ENCODE data around the gene SLCO4C1.
"Not testable (repeated sequence)": the region's sequence is repeated elsewhere in the genome, so short reads cannot be mapped to it uniquely, and the experiment has no call there.

Gene SLCO4C1

DNA sequence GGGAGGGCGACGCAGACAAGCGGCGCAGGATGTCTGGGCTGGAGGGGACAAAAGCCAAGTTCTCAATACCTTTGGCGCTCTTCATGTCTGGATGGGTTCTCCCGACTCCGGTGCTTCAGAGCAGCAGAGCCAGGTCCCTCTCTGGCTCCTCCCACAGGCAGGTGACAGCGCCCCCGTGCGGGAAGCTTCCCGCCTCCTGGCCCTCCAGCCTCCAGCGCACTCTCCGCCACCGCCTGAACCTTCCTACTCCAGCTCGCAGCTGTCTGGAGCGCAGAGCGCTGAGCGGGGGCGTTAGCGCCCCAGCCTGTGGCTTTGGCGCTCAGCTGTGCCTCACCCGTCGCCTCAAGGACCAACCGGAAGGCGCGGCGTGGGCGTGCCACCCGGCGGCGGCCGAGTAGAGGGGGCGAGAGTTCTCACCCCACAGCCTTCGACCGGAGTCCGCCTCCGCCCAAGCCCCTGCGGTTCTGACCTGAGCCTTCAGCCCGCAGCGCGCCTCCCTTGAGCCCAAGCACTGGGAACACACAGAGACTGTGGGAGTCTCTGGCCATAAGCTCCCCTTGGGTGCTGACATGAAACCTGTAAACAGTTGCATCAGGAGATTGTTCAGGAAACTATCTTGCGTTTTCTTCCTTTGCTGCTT, at the start of gene SLCO4C1:
Gene SLCO4C1 (minus strand): TSS at position 107 of the 640 bp plus-strand sequence. CDS start 22 bp downstream, at position 85.
- DNase-seq (ENCODE audit: low read depth, low spot score): peak; percentile 3

DNA sequence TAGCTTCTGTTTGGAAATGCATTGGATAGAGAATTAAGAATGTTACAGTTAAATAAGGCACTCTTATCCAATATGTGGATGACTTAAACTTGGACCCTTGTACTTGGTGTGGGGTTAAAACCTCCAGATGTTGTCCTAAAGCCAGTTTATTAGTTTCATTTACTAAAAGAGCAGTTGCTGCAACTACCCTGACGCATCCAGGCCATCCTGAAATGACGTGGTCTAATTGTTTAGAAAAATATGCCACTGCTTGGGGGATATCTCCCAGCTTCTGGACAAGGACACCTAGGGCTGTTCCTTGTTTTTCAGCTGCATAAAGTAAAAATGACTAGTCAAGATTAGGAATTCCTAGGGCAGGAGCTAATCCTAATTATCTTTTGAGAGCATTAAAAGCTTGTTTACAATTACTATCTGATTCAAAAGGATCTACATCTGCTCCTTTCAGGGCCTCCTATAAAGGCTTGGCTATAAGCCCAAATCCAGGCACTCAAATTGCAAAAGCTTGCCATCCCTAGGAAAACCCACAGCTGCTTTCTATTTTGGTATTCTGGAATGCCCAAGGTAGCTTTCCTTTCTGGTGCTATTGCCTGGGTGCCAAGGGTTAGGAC, 45.7 kb upstream of the SLCO4C1 start:
- no peak for DNase-seq (ENCODE audit: low read depth, low spot score)

DNA sequence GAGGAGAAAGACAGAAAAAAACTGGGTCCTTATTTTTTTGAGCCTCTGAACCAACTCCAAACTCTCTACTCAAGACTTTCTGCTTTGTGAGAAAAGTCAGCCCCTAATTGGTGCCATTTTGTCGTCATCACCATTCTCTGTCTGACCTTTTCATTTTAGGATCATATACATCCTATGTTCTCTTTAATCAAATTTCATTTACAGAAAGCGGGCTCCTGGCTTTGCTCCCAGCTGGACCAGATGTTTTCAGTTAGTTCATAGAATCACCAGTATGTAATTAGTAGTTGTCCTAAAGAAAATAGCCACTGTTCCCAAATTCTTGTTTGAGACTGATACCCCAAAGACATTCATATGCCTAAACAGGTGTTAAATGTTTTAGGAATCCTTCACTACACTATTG, 28.6 kb upstream of the SLCO4C1 start:
- no peak for DNase-seq (ENCODE audit: low read depth, low spot score)

GRCh38 chr5:102318801-102319200, 22.7 kb upstream of the SLCO4C1 start:
- not testable (repeated sequence) for DNase-seq (ENCODE audit: low read depth, low spot score)

DNA sequence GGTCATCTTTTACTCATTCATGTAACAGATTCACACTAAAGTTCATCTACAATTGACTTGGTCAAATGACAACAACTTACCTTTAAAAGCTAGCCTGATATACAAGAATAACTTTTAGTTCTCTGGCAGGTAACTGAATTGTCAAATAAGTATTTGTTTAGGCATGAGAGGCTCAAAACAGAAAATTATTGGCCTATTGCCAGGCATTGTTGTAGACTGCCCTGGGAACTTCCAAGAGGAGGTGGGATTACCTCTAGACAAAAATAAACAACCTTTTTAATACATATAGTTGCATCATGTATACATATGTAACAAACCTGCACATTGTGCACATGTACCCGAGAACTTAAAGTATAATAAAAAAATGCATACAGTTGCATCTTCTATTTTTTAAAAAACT, 18.2 kb upstream of the SLCO4C1 start:
- DNase-seq (ENCODE audit: low read depth, low spot score): no peak

GRCh38 chr5:102313912-102314311, 17.8 kb upstream of the SLCO4C1 start:
- no peak for DNase-seq (ENCODE audit: low read depth, low spot score)

DNA sequence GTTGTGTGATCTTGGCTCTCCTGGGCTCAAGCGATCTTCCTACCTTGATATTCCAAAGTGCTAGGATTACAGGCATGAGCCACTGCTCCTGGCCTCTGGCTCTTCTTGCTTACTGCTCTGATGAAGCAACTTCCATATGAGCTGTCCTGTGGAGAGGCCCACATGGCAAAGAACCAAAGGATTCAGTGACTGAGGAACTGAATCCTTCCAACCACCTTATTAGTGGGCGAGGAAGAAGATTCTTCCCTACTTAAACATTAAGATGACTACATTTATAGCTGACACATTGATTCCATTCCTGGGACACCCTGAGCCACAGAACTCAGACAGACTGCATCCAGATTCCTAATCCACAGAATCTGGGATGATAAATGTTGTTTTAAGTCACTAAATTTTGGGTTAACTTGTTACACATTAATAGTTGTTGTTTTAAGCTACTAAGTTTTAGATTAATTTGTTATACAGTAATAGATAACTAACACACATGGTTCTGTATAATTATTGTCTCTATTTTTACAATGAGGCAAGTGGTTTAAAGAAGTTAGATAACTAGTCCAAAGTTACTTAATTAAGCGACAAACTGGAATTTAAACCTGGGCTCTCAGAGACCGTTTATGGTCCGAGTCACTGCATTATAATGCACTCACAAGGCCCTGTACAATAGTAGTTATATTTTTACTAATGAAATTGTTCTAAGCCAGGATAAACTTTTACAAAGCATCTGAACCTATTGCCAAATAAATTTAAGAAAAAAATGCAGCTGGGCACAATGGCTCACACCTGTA, 16.7 kb upstream of the SLCO4C1 start:
- DNase-seq (ENCODE audit: low read depth, low spot score): no peak

GRCh38 chr5:102309586-102309985, 13.5 kb upstream of the SLCO4C1 start:
- DNase-seq (ENCODE audit: low read depth, low spot score): no peak

DNA sequence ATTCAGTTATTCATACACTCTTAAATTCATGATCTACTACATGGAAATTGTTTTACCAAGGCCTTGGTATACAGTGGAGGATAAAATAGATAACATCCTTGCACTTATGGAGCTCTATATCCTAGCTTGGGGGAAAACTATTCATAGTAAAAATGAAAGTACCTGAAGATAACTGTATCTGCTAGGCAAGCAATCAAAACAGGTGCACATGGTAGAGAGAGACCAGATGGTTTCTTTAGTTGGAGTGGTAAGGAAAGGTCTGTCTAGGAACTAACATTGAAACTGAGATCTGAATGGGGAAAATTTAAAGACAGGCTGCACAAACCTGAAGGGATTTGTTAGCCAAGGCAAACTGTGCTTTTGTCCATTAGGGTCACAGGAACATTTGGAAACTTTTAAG, 11.1 kb upstream of the SLCO4C1 start:
- DNase-seq (ENCODE audit: low read depth, low spot score): no peak

DNA sequence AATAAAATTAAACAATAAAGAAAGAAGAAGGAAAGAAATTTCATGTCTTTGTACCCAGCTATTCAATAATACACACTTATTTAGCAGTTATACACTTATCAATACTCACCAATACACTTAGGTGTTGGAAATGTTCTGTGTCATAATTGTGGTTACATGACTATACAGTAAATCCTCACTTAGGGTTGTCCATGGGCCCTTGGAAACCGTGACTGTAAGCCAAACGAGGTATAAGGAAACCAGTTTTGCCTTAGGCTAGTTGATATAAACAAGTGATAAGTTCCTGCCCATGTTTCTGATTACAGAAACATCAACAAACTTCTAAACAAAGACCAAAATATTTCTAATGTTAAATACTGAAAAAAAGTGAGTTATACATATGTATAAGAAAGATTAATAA, 10.0 kb upstream of the SLCO4C1 start:
- no peak for DNase-seq (ENCODE audit: low read depth, low spot score)

DNA sequence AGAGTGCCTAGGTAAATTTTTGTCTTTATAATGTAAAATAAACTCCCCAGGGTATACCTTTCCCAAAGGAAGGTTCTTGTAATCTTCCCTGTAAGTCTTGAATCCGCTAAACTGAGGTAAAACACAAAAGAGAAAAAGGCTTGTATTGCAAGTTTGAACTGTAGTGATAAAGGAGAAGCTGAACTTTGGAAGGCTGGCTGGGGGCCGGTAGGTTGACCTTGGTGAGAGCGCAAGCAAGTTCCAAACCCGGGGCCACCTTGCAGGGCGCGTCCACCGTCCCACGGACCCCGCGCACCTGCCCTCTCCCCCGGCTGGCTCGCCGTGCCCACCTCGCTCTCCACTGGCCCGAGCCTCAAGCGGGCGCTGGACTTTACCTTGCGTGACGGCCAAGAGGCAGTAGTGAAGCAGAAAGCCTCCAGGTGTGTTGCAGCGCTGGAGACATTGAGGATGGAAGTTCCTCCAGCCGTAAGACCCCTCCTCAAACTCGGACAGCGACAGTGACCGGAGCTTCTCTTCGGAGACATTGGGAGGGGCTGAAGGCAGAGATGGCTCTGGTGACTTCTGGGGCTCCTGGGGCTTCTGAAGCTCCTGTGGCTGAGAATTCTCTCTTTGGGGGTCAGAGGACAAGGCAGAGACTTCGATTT, 428 bp downstream of the SLCO4C1 start:
- no peak for DNase-seq (ENCODE audit: low read depth, low spot score)

GRCh38 chr5:102294886-102295395, 1.1 kb downstream of the SLCO4C1 start:
- DNase-seq (ENCODE audit: low read depth, low spot score): no peak

- no peak for DNase-seq (ENCODE audit: low read depth, low spot score)
These were observed 6.1 kb downstream of the SLCO4C1 start for GRCh38 chr5:102290004-102290403.

GRCh38 chr5:102289251-102289899, 6.7 kb downstream of the SLCO4C1 start:
- no peak for DNase-seq (ENCODE audit: low read depth, low spot score)

GRCh38 chr5:102288630-102289029, 7.5 kb downstream of the SLCO4C1 start:
- no peak for DNase-seq (ENCODE audit: low read depth, low spot score)

DNA sequence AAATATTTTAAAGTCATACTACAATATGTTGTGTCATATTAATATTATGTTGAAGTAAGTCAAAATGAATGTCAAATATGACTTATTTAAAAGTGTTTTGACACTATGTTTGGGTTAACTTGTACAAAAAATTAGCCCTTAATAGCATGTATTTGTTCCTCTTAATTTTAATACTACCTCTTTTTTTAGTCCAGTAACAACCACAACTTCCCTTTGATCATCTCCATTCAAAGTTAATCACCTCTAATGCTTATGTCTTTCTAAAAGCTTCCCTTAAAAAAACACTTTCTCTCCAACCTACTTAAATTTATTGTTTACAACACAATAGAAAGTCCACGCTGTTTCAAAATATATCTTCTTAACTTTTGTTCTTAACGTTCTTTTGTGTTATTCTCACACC, 9.6 kb downstream of the SLCO4C1 start:
- no peak for DNase-seq (ENCODE audit: low read depth, low spot score)

DNA sequence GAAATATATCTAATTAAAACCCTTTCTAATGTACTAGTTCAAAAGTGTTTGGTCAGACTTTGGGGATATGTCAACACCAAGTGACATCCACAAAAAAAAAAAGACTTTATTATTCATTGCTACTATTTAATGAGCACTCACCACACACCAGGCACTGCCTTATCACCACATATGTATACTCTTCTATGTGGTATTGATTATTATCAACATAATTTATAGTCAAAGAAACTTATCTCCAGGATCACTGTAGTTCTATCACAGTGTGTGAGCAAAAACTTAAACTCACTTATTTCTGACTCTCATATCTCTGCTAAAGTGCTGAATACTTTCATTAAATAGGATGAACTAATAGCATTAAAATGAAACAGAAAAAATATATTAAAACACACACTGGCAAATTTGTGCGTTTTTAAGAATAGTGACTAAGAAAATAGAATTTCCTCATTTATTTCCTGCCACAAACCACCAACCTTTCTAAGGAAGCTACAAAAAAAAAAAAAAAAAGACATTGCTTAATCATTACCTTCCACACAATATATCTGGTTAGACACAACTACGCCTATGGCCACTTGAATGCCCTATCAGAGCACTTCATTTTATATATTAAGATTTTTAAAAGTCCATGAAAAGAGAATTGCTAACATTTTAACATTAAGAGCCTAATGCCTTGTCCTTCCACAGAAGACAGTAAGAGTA, 12.8 kb downstream of the SLCO4C1 start:
- DNase-seq (ENCODE audit: low read depth, low spot score): no peak

DNA sequence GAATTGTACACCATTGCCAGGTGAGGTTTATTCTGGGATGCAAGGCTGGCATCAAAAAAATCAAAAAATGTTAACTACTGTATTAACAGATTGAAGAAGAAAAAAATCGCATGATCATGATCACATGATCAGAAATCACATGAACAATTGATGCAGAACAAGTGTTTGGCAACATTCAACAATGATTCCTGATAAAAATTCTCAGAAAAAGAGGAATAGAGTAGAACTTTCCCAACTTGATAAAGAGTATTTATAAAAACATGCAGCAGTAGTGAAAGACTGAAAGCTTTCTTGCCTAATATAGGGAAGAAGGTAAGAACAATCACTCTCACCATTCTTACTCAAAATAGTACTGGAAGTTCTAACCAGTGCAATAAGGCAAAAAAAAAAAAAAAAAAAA, 16.4 kb downstream of the SLCO4C1 start:
- DNase-seq (ENCODE audit: low read depth, low spot score): no peak

- no peak for DNase-seq (ENCODE audit: low read depth, low spot score)
These were observed 17.9 kb downstream of the SLCO4C1 start for GRCh38 chr5:102278231-102278630.

- DNase-seq (ENCODE audit: low read depth, low spot score): no peak
These were observed 18.9 kb downstream of the SLCO4C1 start for GRCh38 chr5:102277144-102277543.

DNA sequence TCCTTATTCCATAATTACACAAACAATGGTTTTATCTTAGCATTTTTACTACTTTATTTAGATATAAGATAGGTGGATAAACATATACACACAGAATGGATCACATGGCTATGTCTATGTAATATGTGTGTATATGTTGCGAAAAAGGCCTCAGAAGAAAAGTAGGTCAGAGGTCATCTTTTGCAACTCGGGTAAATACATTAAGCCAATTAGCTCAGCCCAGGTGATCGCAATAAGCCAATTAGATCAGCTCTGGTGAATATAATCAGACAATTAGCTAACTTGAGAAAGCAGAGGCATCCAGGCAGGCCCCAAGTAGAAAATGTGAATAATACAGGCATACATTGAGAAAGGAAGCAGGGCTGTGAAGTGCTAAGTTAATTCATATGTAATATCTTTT, 24.3 kb downstream of the SLCO4C1 start:
- no peak for DNase-seq (ENCODE audit: low read depth, low spot score)

Data from smooth muscle cell of the brain vasculature (primary cell).